GM19043 (cell line): ENCODE data around the gene DVL1.

Source experiments
- ATAC-seq: cut with Tn5 transposase; IDR thresholded peaks from one replicate; pipeline ENCODE4 v1.9.1; 2021; ENCODE audit warnings: low read depth; ENCODE audit not compliant: unreplicated experiment

Gene DVL1

DNA sequence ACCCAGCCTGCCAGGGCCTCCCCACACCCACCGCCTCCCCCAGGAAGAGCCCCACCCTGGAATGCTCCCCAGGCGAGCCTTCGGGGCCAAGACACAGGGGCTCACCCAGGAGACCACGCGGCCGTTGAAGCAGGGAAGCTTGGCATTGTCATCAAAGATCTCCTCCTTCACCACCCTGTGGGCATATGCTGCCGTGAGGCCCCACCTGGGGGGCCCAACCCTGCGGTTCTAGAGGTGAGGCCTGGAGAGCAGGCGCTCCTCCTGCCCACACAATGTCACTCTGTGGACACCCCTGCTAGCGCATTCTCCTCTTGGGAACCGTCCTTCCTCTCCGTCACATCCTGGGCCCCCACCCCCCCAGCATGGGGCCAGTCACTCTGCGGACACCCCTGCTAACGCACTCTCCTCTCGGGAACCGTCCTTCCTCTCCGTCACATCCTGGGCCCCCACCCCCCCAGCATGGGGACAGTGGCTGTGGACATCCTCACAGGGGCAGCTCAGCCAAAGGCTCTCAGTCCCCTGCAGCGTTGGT, 6.6 kb downstream of the DVL1 start:
- no peak for ATAC-seq

DNA sequence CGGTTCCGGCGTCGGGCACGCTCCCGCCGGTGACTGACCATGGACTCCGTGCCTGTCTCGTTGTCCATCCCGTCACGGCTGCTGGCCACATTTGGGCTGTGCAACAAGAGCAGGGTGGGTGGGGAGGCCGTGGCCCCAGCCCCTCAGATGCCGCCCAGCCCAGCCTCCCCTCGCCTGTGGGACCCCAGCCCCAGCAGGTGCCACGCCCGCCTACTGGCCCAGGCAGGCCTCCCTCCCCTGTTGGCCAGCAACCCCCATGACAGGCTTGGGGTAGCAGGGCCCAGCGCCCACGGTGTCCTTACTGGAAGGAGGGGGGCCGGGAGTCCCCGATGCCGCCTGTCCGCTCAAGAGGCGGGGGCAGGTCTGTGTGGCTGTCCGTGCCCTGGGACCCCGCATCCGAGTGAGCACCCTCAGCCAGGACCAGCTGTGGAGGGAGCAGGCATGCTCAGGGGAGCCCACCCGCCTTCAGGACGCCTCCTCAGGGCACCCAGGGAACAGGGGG, 7.1 kb downstream of the DVL1 start:
- no peak for ATAC-seq

DNA sequence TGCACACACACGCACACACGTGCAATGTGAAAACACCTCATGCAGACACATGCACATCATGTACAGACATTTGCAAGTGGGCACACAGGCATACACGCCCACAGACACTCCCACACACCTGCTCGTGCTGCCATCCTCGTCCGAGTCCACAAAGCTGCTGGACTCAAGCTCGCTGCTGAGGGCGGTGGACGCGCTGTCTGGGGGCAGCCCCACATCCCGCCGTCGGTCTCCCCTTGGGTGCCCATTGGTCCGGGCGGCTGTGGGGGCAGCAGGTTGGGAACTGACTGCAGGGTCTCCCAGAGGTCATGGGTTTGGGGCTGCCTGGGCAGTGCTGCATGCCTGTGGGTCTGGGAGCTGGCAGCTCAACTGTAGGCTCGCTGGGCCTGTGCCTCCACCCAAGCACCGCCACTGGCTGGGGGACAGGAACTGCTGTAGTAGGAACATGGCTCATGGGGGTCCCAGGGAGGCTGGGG, 7.6 kb downstream of the DVL1 start:
- no peak for ATAC-seq

DNA sequence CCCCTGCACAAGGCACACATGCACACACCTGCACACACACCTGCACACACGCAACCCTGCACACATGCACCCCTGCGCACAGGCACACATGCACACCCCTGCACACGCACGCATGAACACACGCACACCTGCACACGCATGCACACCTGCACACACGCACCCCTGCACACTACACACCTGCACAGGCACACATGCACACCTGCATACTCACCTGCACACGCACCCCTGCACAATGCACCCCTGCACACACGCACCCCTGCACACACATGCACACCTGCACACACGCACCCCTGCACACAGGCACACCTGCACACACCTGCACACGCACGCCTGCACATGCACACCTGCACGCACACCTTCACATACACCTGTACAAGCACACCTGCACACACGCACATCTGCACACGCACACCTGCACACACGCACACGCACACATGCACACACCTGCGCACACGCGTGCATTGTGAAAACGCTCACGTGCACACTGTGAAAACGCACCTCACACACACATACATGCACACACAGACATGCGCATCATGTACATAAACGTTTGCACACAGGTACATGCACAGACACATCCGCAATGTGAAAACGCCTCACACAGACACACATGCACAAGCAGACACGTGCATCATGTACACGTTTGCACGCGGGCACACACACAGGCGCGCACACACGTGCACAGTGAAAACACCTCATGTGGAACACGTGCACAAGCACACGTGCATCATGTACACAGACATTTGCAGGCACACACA, 8.2 kb downstream of the DVL1 start:
- ATAC-seq, result no peak

DNA sequence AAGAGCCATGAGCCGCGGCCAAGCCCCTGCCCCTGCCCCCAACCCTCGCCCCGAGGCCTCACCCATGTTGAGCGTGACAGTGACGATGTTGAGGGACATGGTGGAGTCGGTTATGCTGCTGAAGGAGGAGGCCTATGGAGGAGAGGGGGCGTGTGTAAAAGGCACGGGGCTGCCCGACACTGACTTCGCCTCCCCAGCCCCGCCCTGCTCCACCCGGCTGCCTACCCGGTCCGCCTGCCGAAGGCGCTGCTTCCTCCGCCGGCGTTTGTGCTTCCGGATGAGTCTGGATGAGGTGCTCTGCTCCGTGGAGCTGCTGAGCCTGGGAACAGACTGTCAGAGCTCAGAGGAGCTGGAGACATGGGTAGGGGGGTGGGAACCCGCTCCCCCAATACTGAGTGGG, 9.0 kb downstream of the DVL1 start:
- no peak for ATAC-seq

DNA sequence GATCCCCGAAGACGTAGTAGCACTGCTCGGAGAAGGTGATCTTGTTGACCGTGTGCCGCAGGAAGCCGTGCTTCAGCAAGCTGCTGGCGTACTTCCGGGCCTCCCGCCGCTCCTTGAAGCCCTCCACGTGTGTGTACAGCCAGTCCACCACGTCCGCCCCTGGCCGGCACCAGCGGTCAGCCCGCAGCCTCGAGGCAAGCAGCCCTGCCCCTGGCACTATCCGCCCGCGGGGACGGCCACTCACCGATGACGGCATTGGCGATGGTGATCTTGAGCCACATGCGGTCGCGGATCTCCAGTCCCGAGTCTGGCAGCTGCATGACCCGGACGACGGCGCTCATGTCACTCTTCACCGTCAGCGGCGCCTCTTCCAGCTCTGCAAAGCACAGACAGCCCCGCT, 10.9 kb downstream of the DVL1 start:
- ATAC-seq, result no peak

DNA sequence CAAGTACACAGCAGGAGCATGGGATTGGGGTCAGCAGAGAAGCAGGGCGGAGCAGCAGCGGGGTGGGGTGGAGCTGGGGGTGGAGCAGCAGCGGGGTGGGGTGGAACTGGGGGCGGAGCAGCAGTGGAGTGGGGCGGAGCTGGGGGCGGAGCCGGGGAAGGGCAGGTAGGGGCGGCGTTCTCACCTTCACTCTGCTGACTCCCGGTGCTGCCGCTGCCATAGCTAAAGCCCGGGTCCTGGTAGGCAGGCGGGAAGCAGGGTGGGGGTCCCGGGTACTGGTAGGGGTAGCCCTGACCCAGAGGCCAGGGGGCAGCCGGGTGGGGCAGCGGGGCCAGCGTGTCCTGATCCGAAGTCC, 11.4 kb downstream of the DVL1 start:
- no peak for ATAC-seq

DNA sequence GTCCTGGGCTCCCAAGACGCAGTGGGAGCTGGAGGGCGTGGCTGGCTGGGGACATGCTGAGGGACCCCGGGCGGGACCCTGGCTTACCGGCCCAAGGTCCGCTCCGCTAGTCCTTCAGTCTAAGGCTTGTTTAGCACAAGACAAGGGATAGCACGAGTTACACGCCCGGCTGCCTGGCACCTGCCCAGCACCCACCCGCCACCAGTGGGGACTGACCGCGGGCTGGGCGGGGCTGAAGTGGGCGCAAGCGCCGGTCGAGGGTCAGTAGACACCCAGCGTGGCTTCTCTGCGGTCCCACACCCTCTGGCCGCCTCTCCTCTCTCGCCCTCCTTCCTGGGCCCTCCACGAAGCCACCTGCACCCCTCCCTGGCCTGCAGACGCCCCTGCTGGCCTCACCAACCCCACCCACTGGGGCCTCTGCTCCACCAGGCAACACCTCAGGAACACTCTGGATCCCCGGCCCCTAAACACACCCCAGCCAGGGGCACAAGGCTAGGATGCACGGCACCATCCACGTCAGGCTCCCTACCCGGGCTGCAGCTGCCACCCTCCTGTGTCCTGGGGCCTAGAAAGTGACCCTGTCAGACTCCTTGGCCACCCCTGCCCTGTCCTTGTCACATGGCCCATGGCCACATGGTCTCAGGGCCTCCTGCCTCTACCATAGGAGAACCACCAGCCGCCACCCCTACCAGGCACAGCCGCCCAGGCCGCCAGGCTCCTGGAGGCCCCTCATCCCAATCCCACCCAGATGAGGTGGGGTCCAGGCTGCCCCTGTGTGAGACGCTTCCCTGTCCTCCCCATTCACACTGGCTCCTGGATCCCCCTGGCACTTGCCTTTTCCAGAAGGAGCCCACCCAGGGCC, 12.1 kb downstream of the DVL1 start:
- ATAC-seq, result no peak

DNA sequence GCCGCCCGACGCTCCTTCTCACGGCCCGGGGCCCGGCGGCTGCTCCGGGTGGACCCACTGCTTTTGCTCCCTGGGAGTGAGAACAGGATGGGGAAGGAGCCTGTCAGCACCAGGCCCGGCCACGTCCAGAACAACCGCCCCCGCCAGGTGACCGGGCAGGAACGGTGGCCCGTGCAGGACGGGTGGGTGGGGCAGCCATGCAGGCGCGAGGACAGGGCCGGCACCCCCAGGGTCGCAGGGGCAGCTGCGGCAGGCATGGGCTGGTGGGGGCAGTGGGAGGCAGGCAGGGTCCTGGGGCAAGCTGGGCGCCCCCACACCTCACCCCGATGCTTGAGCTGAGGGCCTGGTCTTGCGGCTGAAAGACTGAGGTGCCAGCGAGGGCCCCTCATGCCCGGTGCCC, 12.8 kb downstream of the DVL1 start:
- no peak for ATAC-seq

DNA sequence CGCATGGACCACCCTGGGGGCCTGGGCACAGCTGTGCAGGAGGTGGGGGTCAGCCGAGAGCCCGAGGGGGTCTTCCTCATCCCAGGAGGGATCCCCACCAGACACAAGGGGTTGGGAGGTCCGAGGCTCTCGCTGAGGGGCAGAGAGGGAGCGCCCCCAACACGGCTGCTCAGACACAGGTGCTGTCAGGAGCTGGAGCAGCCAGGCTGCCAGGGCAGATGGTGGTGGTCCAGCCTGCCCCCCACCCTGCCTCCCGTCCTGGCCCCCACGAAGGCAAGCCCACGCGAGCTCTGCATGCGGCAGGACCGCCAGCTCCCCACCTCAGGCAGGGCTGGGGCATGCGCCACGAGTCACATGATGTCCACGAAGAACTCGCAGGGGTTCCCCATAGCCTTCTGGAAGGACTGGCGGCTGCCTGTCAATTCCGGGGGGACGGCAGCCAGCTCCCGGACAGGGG, 13.4 kb downstream of the DVL1 start:
- no peak for ATAC-seq

DNA sequence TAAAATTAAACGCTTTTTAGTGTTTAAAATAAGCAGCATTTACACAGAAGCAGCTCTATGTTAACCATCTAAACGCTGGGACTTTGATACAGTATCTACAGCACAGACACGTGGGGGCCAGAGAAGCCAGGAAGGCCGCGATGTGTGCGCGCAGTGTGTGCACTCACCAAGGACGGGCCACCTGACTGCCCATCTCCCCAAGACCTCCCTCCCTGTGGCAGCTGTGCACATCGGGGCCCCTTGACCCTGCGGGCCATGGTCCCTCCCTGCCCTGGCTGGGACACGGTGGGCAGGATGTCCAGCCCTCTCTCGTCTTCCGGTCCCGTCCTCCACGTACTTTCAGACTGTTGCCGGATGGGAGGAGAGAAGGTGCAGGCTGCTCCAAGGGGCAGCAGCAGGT, 13.9 kb downstream of the DVL1 start:
- no peak for ATAC-seq

DNA sequence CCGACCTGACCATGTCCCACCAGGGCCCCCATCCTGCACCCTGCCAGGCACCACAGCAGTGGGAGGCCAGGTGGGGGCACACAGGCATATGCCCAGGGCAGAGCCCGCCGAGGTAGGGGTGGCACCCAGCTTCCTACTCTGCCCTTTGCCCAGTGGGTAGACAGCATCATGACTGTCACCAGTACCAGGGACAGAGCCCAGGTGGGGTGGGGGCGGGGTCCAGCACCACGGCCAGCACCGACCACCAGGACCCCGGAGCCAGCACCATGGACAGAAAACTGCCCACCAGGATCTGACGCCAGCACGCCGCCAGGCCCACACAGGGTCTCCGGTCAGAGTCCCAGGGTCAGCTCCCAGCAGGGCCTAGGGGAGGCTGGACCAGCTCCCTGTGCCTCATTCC, 14.4 kb downstream of the DVL1 start:
- ATAC-seq, result no peak

DNA sequence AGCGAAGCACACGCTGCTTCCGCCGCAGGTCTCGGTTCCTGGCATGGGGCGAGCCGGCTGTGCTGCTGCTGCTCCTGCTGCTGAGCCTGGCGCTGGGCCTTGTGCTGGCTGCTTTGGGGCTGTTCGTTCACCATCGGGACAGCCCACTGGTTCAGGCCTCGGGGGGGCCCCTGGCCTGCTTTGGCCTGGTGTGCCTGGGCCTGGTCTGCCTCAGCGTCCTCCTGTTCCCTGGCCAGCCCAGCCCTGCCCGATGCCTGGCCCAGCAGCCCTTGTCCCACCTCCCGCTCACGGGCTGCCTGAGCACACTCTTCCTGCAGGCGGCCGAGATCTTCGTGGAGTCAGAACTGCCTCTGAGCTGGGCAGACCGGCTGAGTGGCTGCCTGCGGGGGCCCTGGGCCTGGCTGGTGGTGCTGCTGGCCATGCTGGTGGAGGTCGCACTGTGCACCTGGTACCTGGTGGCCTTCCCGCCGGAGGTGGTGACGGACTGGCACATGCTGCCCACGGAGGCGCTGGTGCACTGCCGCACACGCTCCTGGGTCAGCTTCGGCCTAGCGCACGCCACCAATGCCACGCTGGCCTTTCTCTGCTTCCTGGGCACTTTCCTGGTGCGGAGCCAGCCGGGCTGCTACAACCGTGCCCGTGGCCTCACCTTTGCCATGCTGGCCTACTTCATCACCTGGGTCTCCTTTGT, 15.5 kb downstream of the DVL1 start:
- no peak for ATAC-seq

DNA sequence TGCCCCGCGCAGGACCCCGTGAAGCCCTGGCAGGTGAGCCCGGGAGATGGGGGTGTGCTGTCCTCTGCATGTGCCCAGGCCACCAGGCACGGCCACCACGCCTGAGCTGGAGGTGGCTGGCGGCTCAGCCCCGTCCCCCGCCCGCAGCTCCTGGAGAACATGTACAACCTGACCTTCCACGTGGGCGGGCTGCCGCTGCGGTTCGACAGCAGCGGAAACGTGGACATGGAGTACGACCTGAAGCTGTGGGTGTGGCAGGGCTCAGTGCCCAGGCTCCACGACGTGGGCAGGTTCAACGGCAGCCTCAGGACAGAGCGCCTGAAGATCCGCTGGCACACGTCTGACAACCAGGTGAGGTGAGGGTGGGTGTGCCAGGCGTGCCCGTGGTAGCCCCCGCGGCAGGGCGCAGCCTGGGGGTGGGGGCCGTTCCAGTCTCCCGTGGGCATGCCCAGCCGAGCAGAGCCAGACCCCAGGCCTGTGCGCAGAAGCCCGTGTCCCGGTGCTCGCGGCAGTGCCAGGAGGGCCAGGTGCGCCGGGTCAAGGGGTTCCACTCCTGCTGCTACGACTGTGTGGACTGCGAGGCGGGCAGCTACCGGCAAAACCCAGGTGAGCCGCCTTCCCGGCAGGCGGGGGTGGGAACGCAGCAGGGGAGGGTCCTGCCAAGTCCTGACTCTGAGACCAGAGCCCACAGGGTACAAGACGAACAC, 16.3 kb downstream of the DVL1 start:
- no peak for ATAC-seq

DNA sequence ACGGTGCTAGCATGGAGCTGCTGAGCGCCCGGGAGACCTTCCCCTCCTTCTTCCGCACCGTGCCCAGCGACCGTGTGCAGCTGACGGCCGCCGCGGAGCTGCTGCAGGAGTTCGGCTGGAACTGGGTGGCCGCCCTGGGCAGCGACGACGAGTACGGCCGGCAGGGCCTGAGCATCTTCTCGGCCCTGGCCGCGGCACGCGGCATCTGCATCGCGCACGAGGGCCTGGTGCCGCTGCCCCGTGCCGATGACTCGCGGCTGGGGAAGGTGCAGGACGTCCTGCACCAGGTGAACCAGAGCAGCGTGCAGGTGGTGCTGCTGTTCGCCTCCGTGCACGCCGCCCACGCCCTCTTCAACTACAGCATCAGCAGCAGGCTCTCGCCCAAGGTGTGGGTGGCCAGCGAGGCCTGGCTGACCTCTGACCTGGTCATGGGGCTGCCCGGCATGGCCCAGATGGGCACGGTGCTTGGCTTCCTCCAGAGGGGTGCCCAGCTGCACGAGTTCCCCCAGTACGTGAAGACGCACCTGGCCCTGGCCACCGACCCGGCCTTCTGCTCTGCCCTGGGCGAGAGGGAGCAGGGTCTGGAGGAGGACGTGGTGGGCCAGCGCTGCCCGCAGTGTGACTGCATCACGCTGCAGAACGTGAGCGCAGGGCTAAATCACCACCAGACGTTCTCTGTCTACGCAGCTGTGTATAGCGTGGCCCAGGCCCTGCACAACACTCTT, 17.0 kb downstream of the DVL1 start:
- ATAC-seq, result no peak

DNA sequence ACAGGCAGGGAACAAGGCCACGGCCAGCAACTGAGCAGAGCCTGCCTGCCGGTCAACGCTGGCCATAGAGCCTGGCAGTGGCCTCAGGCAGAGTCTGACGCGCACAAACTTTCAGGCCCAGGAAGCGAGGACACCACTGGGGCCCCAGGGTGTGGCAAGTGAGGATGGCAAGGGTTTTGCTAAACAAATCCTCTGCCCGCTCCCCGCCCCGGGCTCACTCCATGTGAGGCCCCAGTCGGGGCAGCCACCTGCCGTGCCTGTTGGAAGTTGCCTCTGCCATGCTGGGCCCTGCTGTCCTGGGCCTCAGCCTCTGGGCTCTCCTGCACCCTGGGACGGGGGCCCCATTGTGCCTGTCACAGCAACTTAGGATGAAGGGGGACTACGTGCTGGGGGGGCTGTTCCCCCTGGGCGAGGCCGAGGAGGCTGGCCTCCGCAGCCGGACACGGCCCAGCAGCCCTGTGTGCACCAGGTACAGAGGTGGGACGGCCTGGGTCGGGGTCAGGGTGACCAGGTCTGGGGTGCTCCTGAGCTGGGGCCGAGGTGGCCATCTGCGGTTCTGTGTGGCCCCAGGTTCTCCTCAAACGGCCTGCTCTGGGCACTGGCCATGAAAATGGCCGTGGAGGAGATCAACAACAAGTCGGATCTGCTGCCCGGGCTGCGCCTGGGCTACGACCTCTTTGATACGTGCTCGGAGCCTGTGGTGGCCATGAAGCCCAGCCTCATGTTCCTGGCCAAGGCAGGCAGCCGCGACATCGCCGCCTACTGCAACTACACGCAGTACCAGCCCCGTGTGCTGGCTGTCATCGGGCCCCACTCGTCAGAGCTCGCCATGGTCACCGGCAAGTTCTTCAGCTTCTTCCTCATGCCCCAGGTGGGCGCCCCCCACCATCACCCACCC, 17.9 kb downstream of the DVL1 start, which contains the start of gene TAS1R3:
Gene TAS1R3, plus strand, starts transcription at position 213 of the 898 bp plus-strand sequence. Its CDS starts 66 bp downstream, at position 279.
- ATAC-seq, result no peak

DNA sequence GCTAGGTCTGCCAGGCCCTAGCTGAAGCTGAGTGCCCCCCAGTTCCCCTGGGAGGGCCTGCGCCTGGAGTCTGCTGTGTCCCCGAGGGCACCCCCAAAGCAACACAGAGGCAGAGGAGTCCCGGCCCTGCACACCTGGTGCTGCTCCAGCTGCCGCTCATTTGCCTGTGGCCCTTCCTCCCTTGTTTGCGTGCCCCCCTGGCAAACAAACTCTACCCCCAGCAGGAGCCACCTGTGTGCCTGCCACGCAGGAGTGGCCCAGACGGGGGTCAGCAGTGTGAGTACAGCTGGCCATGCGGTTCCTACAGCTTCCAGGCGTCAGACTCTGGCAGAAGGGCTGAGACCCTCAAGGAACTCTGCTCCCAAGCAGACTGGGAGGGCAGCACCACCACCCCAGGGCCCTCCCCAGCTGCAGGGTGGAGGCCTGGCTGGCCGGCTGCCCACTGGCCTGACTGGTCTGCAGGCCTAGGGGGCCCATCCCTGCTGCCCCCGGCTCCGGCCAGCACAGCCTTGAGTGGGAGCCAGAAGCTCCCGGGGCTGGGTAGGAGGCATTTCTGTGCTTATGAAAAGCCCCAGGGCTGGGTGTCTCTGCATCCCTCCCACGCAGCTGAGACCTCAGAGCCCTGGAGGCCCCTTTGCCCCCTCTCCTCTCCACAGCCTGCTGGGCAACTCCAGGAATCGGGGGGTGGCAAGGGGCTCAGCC, 18.7 kb downstream of the DVL1 start:
- no peak for ATAC-seq
